Panc1 (cell line): ENCODE data around the gene SLC40A1.

Source experiments
- CTCF ChIP-seq: fragments of 450-650 bp; IDR thresholded peaks from 2 replicates; pipeline ENCODE4 v1.5.1; 2017; ENCODE audit warnings: mild to moderate bottlenecking
- POLR2AphosphoS5 ChIP-seq: IDR thresholded peaks from 2 replicates; pipeline ENCODE4 v1.6.1; 2012; ENCODE audit warnings: mild to moderate bottlenecking, low read depth, low read length, moderate library complexity

- no peak for TF ChIP-seq CTCF
- TF ChIP-seq POLR2AphosphoS5: no peak
Observed at GRCh38 chr2:189584686-189585085, 4.1 kb upstream of the SLC40A1 start.
